Measurements from ENCODE around the gene SPRED2. TPM values are rescaled to one million over a fixed set of nuclear protein-coding genes. Genes with fewer than 3 reads are reported as not detected.

The SPRED2 gene
- polyA plus RNA-seq, 1 donor from 2014 or later: 5.3 TPM

DNA sequence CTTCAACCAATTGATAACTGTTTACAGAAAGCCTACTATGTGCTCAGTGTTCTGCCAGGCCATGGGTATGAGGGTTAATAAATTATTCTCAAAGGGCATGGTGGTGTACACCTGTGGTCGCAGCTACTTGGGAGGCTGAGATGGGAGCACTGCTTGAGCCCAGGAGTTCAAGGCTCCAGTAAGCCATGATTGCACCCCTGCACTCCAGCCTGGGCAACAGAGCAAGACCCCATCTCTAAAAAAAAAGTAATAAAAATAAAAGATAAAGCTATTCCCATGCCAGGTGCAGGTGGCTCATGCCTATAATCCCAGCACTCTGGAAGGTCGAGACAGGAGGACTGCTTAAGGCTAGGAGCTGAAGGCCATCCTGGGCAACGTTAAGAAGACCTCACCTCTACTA is 8.0 kb downstream of the SPRED2 start:
- H3K79me2 ChIP-seq (replicated peaks; ENCODE audit: insufficient read depth, low read length): peaks cover 74% of the 10 kb centered on the region
- H3K9ac ChIP-seq (ENCODE audit: low read length): no peak overlapping the region
- H3K9me2 ChIP-seq (ENCODE audit: insufficient read depth, low read length): no peaks in the 10 kb centered on the region
- H2AFZ ChIP-seq (ENCODE audit: low read depth, low read length): no peak overlapping the region
- H3K4me2 ChIP-seq (ENCODE audit: low read length): no peak overlapping the region
- no peak overlapping the region for H3K27ac ChIP-seq (ENCODE audit: low read length)
- H3F3A ChIP-seq (ENCODE audit: insufficient read depth, low read length, poor library complexity, severe bottlenecking): no peaks in the 10 kb centered on the region
- no peaks in the 10 kb centered on the region for H3K36me3 ChIP-seq (ENCODE audit: insufficient read depth, low read length)
- no peak overlapping the region for H3K4me3 ChIP-seq (ENCODE audit: low read length)
- no peaks in the 10 kb centered on the region for H3K27me3 ChIP-seq (ENCODE audit: insufficient read depth, low read depth, low read length)
- TF ChIP-seq, protein P1, sequence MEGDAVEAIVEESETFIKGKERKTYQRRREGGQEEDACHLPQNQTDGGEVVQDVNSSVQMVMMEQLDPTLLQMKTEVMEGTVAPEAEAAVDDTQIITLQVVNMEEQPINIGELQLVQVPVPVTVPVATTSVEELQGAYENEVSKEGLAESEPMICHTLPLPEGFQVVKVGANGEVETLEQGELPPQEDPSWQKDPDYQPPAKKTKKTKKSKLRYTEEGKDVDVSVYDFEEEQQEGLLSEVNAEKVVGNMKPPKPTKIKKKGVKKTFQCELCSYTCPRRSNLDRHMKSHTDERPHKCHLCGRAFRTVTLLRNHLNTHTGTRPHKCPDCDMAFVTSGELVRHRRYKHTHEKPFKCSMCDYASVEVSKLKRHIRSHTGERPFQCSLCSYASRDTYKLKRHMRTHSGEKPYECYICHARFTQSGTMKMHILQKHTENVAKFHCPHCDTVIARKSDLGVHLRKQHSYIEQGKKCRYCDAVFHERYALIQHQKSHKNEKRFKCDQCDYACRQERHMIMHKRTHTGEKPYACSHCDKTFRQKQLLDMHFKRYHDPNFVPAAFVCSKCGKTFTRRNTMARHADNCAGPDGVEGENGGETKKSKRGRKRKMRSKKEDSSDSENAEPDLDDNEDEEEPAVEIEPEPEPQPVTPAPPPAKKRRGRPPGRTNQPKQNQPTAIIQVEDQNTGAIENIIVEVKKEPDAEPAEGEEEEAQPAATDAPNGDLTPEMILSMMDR (IDR thresholded peaks at IDR 0.05; ENCODE audit: poor library complexity, severe bottlenecking): no peak
- TF ChIP-seq TAF1 (IDR thresholded peaks at IDR 0.05; ENCODE audit: low read depth) (no peak), EZH2 (IDR thresholded peaks at IDR 0.05; ENCODE audit: borderline replicate concordance, insufficient read depth, low read length, poor library complexity, severe bottlenecking) (no peak), RAD21 (conservative IDR thresholded peaks at IDR 0.05) (no peak), SMC3 (conservative IDR thresholded peaks at IDR 0.05; ENCODE audit: poor library complexity) (no peak), EP300 (conservative IDR thresholded peaks at IDR 0.05; ENCODE audit: poor library complexity, severe bottlenecking) (no peak), MXI1 (conservative IDR thresholded peaks at IDR 0.05; ENCODE audit: poor library complexity, severe bottlenecking) (no peak), POLR2AphosphoS5 (IDR thresholded peaks at IDR 0.05) (no peak)
- TF ChIP-seq, protein P2, sequence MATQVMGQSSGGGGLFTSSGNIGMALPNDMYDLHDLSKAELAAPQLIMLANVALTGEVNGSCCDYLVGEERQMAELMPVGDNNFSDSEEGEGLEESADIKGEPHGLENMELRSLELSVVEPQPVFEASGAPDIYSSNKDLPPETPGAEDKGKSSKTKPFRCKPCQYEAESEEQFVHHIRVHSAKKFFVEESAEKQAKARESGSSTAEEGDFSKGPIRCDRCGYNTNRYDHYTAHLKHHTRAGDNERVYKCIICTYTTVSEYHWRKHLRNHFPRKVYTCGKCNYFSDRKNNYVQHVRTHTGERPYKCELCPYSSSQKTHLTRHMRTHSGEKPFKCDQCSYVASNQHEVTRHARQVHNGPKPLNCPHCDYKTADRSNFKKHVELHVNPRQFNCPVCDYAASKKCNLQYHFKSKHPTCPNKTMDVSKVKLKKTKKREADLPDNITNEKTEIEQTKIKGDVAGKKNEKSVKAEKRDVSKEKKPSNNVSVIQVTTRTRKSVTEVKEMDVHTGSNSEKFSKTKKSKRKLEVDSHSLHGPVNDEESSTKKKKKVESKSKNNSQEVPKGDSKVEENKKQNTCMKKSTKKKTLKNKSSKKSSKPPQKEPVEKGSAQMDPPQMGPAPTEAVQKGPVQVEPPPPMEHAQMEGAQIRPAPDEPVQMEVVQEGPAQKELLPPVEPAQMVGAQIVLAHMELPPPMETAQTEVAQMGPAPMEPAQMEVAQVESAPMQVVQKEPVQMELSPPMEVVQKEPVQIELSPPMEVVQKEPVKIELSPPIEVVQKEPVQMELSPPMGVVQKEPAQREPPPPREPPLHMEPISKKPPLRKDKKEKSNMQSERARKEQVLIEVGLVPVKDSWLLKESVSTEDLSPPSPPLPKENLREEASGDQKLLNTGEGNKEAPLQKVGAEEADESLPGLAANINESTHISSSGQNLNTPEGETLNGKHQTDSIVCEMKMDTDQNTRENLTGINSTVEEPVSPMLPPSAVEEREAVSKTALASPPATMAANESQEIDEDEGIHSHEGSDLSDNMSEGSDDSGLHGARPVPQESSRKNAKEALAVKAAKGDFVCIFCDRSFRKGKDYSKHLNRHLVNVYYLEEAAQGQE (IDR thresholded peaks at IDR 0.05; ENCODE audit: borderline replicate concordance): no peak
- no peaks in the 10 kb centered on the region for H4K20me1 ChIP-seq (ENCODE audit: insufficient read depth)
- H3K9me3 ChIP-seq (ENCODE audit: low read length): no peaks in the 10 kb centered on the region

DNA sequence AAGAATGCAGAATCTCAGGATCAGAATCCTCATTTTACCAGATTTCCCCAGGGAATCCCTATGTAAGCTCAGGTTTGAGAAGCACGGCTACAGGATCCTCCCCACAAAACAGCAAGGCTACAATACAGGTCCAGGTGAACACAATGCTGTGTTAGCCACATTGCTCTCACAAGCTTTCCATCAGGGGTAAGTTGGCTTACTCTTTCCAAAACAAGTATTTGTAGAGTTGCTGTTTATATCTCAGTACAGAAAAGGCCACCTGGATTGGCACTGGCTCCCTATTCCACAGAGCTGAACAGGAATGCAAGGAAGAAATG is 11.0 kb downstream of the SPRED2 start:
- Histone ChIP-seq H3K9ac (ENCODE audit: low read length) (no peak overlapping the region), H3K27ac (ENCODE audit: low read length) (no peak overlapping the region), H4K20me1 (ENCODE audit: insufficient read depth) (no peaks in the 10 kb centered on the region), H3K79me2 (replicated peaks; ENCODE audit: insufficient read depth, low read length) (peaks cover 65% of the 10 kb centered on the region), H3F3A (ENCODE audit: insufficient read depth, low read length, poor library complexity, severe bottlenecking) (no peaks in the 10 kb centered on the region), H3K36me3 (ENCODE audit: insufficient read depth, low read length) (no peaks in the 10 kb centered on the region), H3K4me2 (ENCODE audit: low read length) (no peak overlapping the region), H3K9me3 (ENCODE audit: low read length) (no peaks in the 10 kb centered on the region), H3K9me2 (ENCODE audit: insufficient read depth, low read length) (no peaks in the 10 kb centered on the region), H3K4me3 (ENCODE audit: low read length) (no peak overlapping the region), H2AFZ (ENCODE audit: low read depth, low read length) (no peak overlapping the region), H3K27me3 (ENCODE audit: insufficient read depth, low read depth, low read length) (no peaks in the 10 kb centered on the region)
- TF ChIP-seq TAF1 (IDR thresholded peaks at IDR 0.05; ENCODE audit: low read depth): no peak
- TF ChIP-seq RAD21 (conservative IDR thresholded peaks at IDR 0.05): no peak
